ENCODE measurements around the gene MGRN1. TPM values are rescaled to one million over a fixed set of nuclear protein-coding genes. Genes with fewer than 3 reads are reported as not detected.

Gene MGRN1
- total and polyA plus RNA-seq, 11 donors: 17.9 to 75.0 (median 38.0) TPM

DNA sequence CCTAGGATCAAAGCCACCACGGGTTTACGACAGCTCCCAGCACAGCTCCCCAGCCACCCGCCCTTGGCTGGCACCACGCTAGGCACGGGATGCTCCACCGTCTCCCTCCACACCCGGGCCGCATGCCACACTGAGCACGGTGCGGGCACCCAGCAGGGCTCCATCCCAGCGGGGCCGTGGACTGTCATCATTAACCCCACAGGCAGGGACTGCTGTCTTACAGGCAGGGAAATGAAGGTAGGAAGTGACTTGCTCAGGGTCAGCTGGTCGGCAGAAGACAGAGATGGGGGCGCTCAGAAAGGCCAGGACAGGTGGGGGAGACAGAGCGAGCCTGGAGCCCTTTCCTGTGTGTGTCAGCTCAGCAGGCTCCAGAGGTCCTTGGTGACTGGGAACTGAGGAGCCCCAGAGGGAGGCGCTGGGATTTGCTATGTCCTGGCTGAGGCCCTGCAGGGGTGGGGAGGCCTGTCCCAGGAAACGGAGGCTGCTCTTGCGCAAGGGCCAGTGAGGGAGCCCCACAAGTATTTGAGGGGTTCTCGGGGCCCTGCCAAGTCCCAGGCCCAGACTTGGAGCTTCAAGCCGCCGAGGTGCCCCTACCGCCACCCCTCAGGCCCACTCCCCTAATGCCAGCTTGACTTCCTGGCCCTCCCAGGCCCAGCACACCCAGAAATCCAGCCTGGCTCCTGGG is 13.1 kb upstream of the MGRN1 start:
- intact Hi-C loops (cut with DNase I): loop anchor here in 1 of 10 donors (5.0 kb wide), 1 partner anchor 79 kb away; no protein-coding TSS in a partner anchor
- no peaks in the 10 kb centered on the region for H3K9me3 ChIP-seq
- no peak overlapping the region for H3K4me3 ChIP-seq
- TF ChIP-seq POLR2A (IDR thresholded peaks at IDR 0.05): no peak
- TF ChIP-seq CTCF (IDR thresholded peaks at IDR 0.05): no peak
- ATAC-seq (no peak), DNase-seq (no peak)
- peaks cover 4 to 47% (median 27%) of the 10 kb centered on the region in 12 donors for H3K4me1 ChIP-seq
- H3K27ac ChIP-seq: peak overlapping the region in 1 of 12 donors; percentile 45
- WGBS, 4 donors: 85 to 90% (median 87%) methylated on average over 21 to 22 of the region's 22 CpGs
- peaks cover 0 to 25% (median 14%) of the 10 kb centered on the region in 9 donors for H3K36me3 ChIP-seq
- H3K27me3 ChIP-seq: no peaks in the 10 kb centered on the region

- ATAC-seq: no peak
- intact Hi-C loops (cut with DNase I): loop anchor here in 1 of 10 donors (5.0 kb wide), 1 partner anchor 80 kb away; no protein-coding TSS in a partner anchor
- Histone ChIP-seq H3K27ac (peak overlapping the region in 1 of 12 donors; percentile 95), H3K36me3 (peaks cover 0 to 22% (median 12%) of the 10 kb centered on the region in 9 donors), H3K4me3 (peak overlapping the region in 2 of 12 donors; percentile 77 to 88), H3K27me3 (no peaks in the 10 kb centered on the region), H3K4me1 (peaks cover 4 to 57% (median 36%) of the 10 kb centered on the region in 12 donors), H3K9me3 (no peaks in the 10 kb centered on the region)
- DNase-seq: no peak
- WGBS, 4 donors: 88 to 97% (median 92%) methylated on average over 7 of the region's 7 CpGs
- no peak for TF ChIP-seq POLR2A (IDR thresholded peaks at IDR 0.05)
Measured at GRCh38 chr16:4612474-4612931, 12.1 kb upstream of the MGRN1 start.

GRCh38 chr16:4612977-4613635 is 11.5 kb upstream of the MGRN1 start:
- Histone ChIP-seq H3K9me3 (no peaks in the 10 kb centered on the region), H3K4me1 (peaks cover 4 to 61% (median 37%) of the 10 kb centered on the region in 12 donors), H3K4me3 (peak overlapping the region; percentile 60 to 98 (median 88)), H3K36me3 (peaks cover 0 to 18% (median 10%) of the 10 kb centered on the region in 9 donors), H3K27me3 (no peaks in the 10 kb centered on the region), H3K27ac (peak overlapping the region in 4 of 12 donors; percentile 95 to 99 (median 96))
- TF ChIP-seq POLR2A (IDR thresholded peaks at IDR 0.05) (no peak), CTCF (IDR thresholded peaks at IDR 0.05) (no peak)
- no peak for DNase-seq
- no peak for ATAC-seq
- WGBS, 4 donors: 50 to 67% (median 56%) methylated on average over 9 to 14 of the region's 14 CpGs
- intact Hi-C loops (cut with DNase I): loop anchor here in 1 of 10 donors (5.0 kb wide), 1 partner anchor 81 kb away; no protein-coding TSS in a partner anchor

DNA sequence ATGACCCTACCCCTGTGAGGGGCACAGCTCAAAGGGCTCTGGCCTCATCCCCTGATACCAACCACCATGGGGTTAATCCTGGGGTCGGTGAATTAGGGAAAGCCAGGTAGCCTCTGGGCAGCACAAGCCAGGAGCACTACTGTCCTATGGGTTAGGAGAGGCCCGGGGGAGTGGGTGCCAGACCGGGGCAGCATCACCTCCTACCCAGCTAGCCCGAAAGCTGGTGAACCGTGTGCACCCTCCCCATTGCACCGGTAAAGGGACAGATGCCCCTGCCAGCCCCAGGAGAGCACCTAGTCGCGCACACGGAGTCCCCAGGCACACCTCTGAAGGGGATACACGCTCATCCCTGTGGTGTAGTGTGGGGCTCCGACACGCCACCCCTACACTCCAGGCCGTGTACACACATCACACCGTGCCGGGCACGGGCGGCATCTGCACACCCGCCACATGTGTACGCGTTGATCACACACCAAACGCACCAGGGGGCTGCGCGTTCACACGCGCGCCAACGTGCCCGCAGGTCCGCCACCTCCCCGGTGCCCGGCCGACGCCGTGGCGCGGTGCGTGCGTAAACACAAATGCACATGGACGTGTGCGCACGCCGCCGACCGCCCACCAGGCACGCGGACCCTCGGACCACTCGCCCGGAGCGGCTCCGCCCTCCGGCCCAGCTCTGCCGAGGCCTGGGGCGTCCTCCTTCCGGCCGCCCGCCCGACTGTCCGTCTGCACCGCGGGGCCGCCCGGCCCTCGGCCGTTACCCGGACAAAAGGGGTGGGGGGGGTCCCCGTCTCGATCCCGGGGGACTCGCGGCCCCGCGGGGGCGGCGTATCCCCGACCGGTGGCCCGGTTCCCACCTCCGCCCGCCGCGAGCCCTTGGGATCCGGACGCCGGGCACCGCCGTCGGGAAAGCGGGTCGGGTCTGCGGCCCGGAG is 10.7 kb upstream of the MGRN1 start:
- H3K36me3 ChIP-seq: peaks cover 0 to 11% (median 3%) of the 10 kb centered on the region in 9 donors
- intact Hi-C loops (cut with DNase I): loop anchor here in 1 of 10 donors (5.0 kb wide), 1 partner anchor 82 kb away; no protein-coding TSS in a partner anchor
- peak overlapping the region; percentile 39 to 99 (median 95) for H3K27ac ChIP-seq
- H3K4me3 ChIP-seq: peak overlapping the region; percentile 60 to 98 (median 88)
- DNase-seq (peak in 1 of 5 donors; percentile 35), ATAC-seq (no peak)
- H3K27me3 ChIP-seq: no peaks in the 10 kb centered on the region
- 0 to 1% (median 0%) methylated on average over 25 to 92 of the region's 92 CpGs for WGBS, 4 donors
- no peaks in the 10 kb centered on the region for H3K9me3 ChIP-seq
- no peak for TF ChIP-seq CTCF (IDR thresholded peaks at IDR 0.05)
- no peak for TF ChIP-seq POLR2A (IDR thresholded peaks at IDR 0.05)
- peaks cover 4 to 63% (median 37%) of the 10 kb centered on the region in 12 donors for H3K4me1 ChIP-seq
